ENCODE measurements around the gene RIMS1.

Gene RIMS1

DNA sequence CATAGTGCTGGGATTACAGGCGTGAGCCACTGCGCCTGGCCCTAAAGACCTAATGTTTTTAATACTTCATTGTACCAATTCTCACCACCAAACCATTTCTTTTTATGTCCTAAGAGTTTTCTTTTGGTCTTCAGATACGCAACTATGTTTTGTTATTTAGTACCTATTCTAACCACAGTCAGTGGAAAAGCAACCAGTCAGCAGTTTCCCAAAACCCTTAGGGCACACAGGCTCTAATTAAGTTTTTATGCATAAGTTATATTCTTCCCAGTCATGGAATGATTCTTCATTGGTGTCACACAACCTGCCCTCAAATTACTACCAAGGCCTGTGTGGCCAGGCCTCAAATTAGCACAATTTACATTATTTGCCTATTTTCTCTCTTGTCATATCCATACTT lies 487.8 kb downstream of the RIMS1 start:
- no peaks in the 10 kb centered on the region for H3K9me3 ChIP-seq (ENCODE audit: control insufficient read depth, low read length)
- H3K4me3 ChIP-seq (ENCODE audit: extremely low read depth, insufficient read depth, low read length, poor library complexity, severe bottlenecking): no peak overlapping the region
- WGBS, 2 experiments (ENCODE audit: insufficient coverage in 2 of 2): 94 to 100% methylated on average over 2 to 3 of the region's 3 CpGs
- H3K36me3 ChIP-seq (ENCODE audit: control insufficient read depth, insufficient read depth, low read length): no peaks in the 10 kb centered on the region
- no peak overlapping the region for H3K27ac ChIP-seq (ENCODE audit: low read depth, low read length, severe bottlenecking)
- H3K4me1 ChIP-seq (ENCODE audit: control insufficient read depth, insufficient read depth, low read length, poor library complexity, severe bottlenecking): no peaks in the 10 kb centered on the region

DNA sequence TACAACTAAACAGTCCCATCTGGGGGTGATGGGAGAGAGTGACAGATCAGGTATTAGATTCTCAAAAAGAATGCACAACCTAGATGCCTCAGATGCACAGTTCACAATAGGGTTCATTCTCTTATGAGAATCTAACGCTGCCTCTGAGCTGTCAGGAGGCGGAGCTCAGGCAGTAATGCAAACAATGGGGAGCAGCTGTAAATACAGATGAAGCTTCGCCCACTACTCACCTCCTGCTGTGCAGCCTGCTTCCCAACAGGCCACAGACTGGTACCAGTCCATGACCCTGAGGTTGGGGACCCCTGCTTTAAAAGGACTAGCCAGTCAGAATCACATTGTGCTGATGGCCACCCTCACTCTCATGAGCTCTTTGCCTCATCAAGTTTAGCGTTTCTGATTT lies 488.5 kb downstream of the RIMS1 start:
- 60 to 64% methylated on average over 4 of the region's 4 CpGs for WGBS, 2 experiments (ENCODE audit: insufficient coverage in 2 of 2)
- Histone ChIP-seq H3K4me1 (ENCODE audit: control insufficient read depth, insufficient read depth, low read length, poor library complexity, severe bottlenecking) (no peaks in the 10 kb centered on the region), H3K9me3 (ENCODE audit: control insufficient read depth, low read length) (no peaks in the 10 kb centered on the region), H3K27ac (ENCODE audit: low read depth, low read length, severe bottlenecking) (no peak overlapping the region), H3K4me3 (ENCODE audit: extremely low read depth, insufficient read depth, low read length, poor library complexity, severe bottlenecking) (no peak overlapping the region), H3K36me3 (ENCODE audit: control insufficient read depth, insufficient read depth, low read length) (no peaks in the 10 kb centered on the region)

- WGBS, 2 experiments (ENCODE audit: insufficient coverage in 2 of 2): 83% methylated on average over 2 of the region's 2 CpGs; no CpG with 5 or more reads in 1 of the 2 experiments
- Histone ChIP-seq H3K27ac (ENCODE audit: low read depth, low read length, severe bottlenecking) (no peak overlapping the region), H3K4me3 (ENCODE audit: extremely low read depth, insufficient read depth, low read length, poor library complexity, severe bottlenecking) (no peak overlapping the region), H3K4me1 (ENCODE audit: control insufficient read depth, insufficient read depth, low read length, poor library complexity, severe bottlenecking) (no peaks in the 10 kb centered on the region), H3K36me3 (ENCODE audit: control insufficient read depth, insufficient read depth, low read length) (no peaks in the 10 kb centered on the region), H3K9me3 (ENCODE audit: control insufficient read depth, low read length) (no peaks in the 10 kb centered on the region)
Observed at GRCh38 chr6:72376736-72377135, 490.4 kb downstream of the RIMS1 start.

GRCh38 chr6:72381076-72381475 lies 494.7 kb downstream of the RIMS1 start:
- Histone ChIP-seq H3K4me1 (ENCODE audit: control insufficient read depth, insufficient read depth, low read length, poor library complexity, severe bottlenecking) (no peaks in the 10 kb centered on the region), H3K27ac (ENCODE audit: low read depth, low read length, severe bottlenecking) (no peak overlapping the region)

GRCh38 chr6:72382602-72383529 lies 496.5 kb downstream of the RIMS1 start:
- Histone ChIP-seq H3K27ac (ENCODE audit: low read depth, low read length, severe bottlenecking) (no peak overlapping the region), H3K9me3 (ENCODE audit: control insufficient read depth, low read length) (no peaks in the 10 kb centered on the region), H3K4me3 (ENCODE audit: extremely low read depth, insufficient read depth, low read length, poor library complexity, severe bottlenecking) (no peak overlapping the region), H3K4me1 (ENCODE audit: control insufficient read depth, insufficient read depth, low read length, poor library complexity, severe bottlenecking) (no peaks in the 10 kb centered on the region), H3K36me3 (ENCODE audit: control insufficient read depth, insufficient read depth, low read length) (no peaks in the 10 kb centered on the region)
- WGBS, 2 experiments (ENCODE audit: insufficient coverage in 2 of 2): 47 to 48% methylated on average over 2 to 3 of the region's 4 CpGs

More at GRCh38 chr6:72381076-72381475, 494.7 kb downstream of the RIMS1 start:
- Histone ChIP-seq H3K9me3 (ENCODE audit: control insufficient read depth, low read length) (no peaks in the 10 kb centered on the region), H3K36me3 (ENCODE audit: control insufficient read depth, insufficient read depth, low read length) (no peaks in the 10 kb centered on the region), H3K4me3 (ENCODE audit: extremely low read depth, insufficient read depth, low read length, poor library complexity, severe bottlenecking) (no peak overlapping the region)
- WGBS, 2 experiments (ENCODE audit: insufficient coverage in 2 of 2): 70 to 75% methylated on average over 4 of the region's 6 CpGs

- H3K36me3 ChIP-seq (ENCODE audit: control insufficient read depth, insufficient read depth, low read length): no peaks in the 10 kb centered on the region
- H3K27ac ChIP-seq (ENCODE audit: low read depth, low read length, severe bottlenecking): no peak overlapping the region
- H3K9me3 ChIP-seq (ENCODE audit: control insufficient read depth, low read length): no peaks in the 10 kb centered on the region
- no peak overlapping the region for H3K4me3 ChIP-seq (ENCODE audit: extremely low read depth, insufficient read depth, low read length, poor library complexity, severe bottlenecking)
- H3K4me1 ChIP-seq (ENCODE audit: control insufficient read depth, insufficient read depth, low read length, poor library complexity, severe bottlenecking): no peaks in the 10 kb centered on the region
- WGBS, 2 experiments (ENCODE audit: insufficient coverage in 2 of 2): 86 to 91% methylated on average over 4 to 5 of the region's 8 CpGs
Observed at GRCh38 chr6:72386324-72386723, 500.0 kb downstream of the RIMS1 start.

GRCh38 chr6:72389698-72390097 lies 503.3 kb downstream of the RIMS1 start:
- Histone ChIP-seq H3K36me3 (ENCODE audit: control insufficient read depth, insufficient read depth, low read length) (no peaks in the 10 kb centered on the region), H3K4me1 (ENCODE audit: control insufficient read depth, insufficient read depth, low read length, poor library complexity, severe bottlenecking) (no peaks in the 10 kb centered on the region), H3K4me3 (ENCODE audit: extremely low read depth, insufficient read depth, low read length, poor library complexity, severe bottlenecking) (no peak overlapping the region), H3K9me3 (ENCODE audit: control insufficient read depth, low read length) (no peaks in the 10 kb centered on the region), H3K27ac (ENCODE audit: low read depth, low read length, severe bottlenecking) (no peak overlapping the region)
- WGBS, 2 experiments (ENCODE audit: insufficient coverage in 2 of 2): no CpG with 5 or more reads among the region's 1 CpG

DNA sequence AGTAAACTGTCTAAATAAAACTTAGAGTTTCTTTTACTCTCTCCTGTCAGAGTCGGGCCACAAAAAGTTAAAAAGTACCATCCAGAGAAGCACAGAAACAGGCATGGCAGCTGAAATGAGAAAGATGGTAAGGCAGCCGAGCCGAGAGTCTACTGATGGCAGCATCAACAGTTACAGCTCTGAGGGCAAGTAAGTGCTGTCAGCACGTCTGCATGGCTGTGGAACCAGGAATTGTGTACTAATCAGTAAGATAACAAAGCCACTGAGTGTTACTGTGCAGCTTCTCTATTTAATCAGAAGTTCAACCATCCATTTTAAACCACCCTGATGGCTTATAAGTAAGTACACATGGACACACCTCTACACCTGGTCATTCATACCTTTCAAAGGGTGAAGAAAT lies 504.2 kb downstream of the RIMS1 start:
- H3K9me3 ChIP-seq (ENCODE audit: control insufficient read depth, low read length): no peaks in the 10 kb centered on the region
- no peaks in the 10 kb centered on the region for H3K36me3 ChIP-seq (ENCODE audit: control insufficient read depth, insufficient read depth, low read length)
- H3K27ac ChIP-seq (ENCODE audit: low read depth, low read length, severe bottlenecking): no peak overlapping the region
- H3K4me1 ChIP-seq (ENCODE audit: control insufficient read depth, insufficient read depth, low read length, poor library complexity, severe bottlenecking): no peaks in the 10 kb centered on the region
- 92 to 100% methylated on average over 3 to 4 of the region's 4 CpGs for WGBS, 2 experiments (ENCODE audit: insufficient coverage in 2 of 2)
- no peak overlapping the region for H3K4me3 ChIP-seq (ENCODE audit: extremely low read depth, insufficient read depth, low read length, poor library complexity, severe bottlenecking)

DNA sequence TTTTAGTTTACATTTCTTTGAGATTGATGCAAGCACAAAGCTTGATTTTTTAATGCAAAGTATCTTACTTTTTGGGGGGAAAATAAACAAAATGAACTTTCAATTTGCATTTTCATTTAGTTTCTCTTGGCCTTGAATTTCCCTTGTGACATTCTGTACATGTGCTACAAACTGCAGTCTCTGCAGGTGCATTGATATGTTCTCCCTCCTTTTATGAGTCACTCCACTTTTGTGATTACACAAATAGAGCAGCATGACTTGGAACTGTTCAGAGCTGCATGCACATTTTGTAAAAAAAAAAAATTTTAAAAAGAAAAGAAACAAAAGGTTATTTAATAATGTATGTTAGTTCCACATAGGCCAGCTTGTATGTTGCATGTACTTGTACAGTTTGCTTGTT lies 515.5 kb downstream of the RIMS1 start:
- H3K36me3 ChIP-seq (ENCODE audit: control insufficient read depth, insufficient read depth, low read length): no peaks in the 10 kb centered on the region
- no peaks in the 10 kb centered on the region for H3K9me3 ChIP-seq (ENCODE audit: control insufficient read depth, low read length)
- no peak overlapping the region for H3K4me3 ChIP-seq (ENCODE audit: extremely low read depth, insufficient read depth, low read length, poor library complexity, severe bottlenecking)
- H3K27ac ChIP-seq (ENCODE audit: low read depth, low read length, severe bottlenecking): no peak overlapping the region
- H3K4me1 ChIP-seq (ENCODE audit: control insufficient read depth, insufficient read depth, low read length, poor library complexity, severe bottlenecking): no peaks in the 10 kb centered on the region

DNA sequence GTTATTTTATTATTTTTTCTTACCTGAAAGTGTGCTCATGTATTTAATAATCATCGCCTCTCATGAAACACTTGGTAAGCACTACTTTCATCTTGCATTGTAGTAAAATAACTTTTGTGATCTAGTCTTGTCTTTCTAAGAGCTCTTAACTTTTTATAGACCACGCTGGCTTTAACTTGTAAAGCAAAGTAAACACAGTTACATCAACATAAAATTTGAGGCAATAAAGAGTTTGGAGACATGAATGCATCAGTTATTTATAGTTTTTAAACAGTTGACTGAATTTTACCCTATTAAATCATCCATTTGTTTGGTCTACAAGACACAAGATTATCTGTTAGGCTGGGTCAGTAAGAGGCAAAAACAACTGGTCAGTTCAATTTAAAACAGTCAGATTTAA lies 517.1 kb downstream of the RIMS1 start:
- no peaks in the 10 kb centered on the region for H3K36me3 ChIP-seq (ENCODE audit: control insufficient read depth, insufficient read depth, low read length)
- no CpG with 5 or more reads among the region's 2 CpGs for WGBS, 2 experiments (ENCODE audit: insufficient coverage in 2 of 2)
- no peaks in the 10 kb centered on the region for H3K4me1 ChIP-seq (ENCODE audit: control insufficient read depth, insufficient read depth, low read length, poor library complexity, severe bottlenecking)
- H3K4me3 ChIP-seq (ENCODE audit: extremely low read depth, insufficient read depth, low read length, poor library complexity, severe bottlenecking): no peak overlapping the region
- no peaks in the 10 kb centered on the region for H3K9me3 ChIP-seq (ENCODE audit: control insufficient read depth, low read length)
- no peak overlapping the region for H3K27ac ChIP-seq (ENCODE audit: low read depth, low read length, severe bottlenecking)

DNA sequence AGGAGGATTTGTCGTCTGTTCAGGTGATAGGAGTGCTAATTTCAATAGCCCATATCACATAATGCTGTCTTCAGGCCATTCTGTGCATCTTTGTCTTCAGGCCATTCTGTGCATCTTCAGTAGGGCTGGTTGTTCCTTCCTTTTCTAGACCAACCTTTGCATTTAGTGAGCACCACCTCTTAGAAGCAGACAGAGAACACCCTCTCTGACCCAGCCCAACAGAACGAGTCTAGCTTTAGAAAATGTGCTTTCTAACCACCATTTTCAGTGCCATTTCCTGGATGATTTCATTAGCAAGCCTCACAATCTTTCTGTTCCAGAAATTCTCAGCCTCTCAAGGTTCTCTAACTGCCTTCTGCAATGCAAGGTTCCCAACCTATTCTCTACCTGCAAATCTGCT lies 520.2 kb downstream of the RIMS1 start:
- Histone ChIP-seq H3K36me3 (ENCODE audit: control insufficient read depth, insufficient read depth, low read length) (no peaks in the 10 kb centered on the region), H3K9me3 (ENCODE audit: control insufficient read depth, low read length) (no peaks in the 10 kb centered on the region), H3K4me3 (ENCODE audit: extremely low read depth, insufficient read depth, low read length, poor library complexity, severe bottlenecking) (no peak overlapping the region), H3K27ac (ENCODE audit: low read depth, low read length, severe bottlenecking) (no peak overlapping the region), H3K4me1 (ENCODE audit: control insufficient read depth, insufficient read depth, low read length, poor library complexity, severe bottlenecking) (no peaks in the 10 kb centered on the region)
- WGBS, 2 experiments (ENCODE audit: insufficient coverage in 2 of 2): 57 to 80% methylated on average over 1 of the region's 2 CpGs
